Islet of Langerhans (tissue), 1 donor: ENCODE measurements around the gene DLEC1.

Experiments used
- FAIRE-seq: peaks from one replicate; lab custom pipeline; 2011; peaks lifted over from hg19 to GRCh38; lab: Jason Lieb, UNC

The DLEC1 gene

DNA sequence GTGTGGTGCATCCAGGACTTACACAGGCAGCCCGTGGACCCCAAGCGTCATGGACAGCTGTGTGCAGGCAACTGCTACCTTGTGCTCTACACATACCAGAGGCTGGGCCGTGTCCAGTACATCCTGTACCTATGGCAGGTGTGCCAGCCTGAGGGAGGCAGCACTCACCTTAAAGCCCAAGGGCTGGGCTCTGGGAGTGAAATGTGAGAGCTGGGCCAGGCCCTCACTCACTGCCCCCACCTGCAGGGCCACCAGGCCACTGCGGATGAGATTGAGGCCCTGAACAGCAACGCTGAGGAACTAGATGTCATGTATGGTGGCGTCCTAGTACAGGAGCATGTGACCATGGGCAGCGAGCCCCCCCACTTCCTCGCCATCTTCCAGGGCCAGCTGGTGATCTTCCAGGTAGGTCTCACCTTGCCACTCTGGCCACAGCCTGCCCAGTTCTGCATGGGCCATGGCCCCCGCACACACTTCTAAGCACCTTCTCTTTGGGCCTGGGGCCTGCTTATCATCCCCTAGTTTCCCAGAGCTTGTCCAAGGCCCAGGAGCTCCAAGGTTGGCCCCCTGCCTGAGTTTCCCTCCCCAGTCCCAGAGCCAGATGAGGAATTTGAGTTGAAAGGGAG lies 37.4 kb upstream of the DLEC1 start:
- no peak for FAIRE-seq

DNA sequence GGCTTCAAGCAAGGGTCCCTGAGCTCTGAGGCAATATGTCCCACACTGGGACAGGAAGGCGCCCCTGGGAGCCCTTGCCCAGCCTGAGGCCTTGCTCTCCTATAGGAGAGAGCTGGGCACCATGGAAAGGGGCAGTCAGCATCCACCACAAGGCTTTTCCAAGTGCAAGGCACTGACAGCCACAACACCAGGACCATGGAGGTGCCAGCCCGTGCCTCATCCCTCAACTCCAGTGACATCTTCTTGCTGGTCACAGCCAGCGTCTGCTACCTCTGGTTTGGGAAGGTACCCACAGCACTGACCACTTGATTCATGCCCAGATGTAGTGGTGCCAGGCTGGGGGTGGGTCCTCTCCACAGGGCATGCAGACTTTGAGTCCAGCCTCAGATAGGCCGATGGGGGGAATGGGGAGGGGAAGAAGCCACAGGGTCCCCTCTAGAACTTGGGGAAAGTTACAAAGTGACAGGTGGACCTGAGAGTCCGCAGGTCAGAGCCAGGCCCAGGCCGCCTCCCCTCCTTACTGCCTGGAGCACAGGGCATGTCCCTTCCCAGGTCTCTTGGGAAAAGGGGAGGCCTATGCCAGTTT lies 36.6 kb upstream of the DLEC1 start:
- no peak for FAIRE-seq

DNA sequence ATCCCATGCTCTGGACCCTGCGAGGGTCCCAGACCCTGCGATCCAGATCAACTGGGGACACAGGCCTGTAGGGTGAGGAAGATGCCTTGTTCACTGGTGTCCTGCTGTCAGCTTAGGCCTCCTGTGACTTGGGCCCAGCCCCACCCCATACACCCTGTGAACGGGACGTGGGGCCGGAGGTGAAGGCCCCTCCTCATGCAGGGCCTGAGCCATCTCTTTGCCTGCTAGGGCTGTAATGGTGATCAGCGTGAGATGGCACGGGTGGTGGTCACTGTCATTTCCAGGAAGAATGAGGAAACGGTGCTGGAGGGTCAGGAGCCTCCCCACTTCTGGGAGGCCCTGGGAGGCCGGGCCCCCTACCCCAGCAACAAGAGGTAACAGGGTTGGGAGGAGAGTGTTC lies 36.1 kb upstream of the DLEC1 start:
- no peak for FAIRE-seq

DNA sequence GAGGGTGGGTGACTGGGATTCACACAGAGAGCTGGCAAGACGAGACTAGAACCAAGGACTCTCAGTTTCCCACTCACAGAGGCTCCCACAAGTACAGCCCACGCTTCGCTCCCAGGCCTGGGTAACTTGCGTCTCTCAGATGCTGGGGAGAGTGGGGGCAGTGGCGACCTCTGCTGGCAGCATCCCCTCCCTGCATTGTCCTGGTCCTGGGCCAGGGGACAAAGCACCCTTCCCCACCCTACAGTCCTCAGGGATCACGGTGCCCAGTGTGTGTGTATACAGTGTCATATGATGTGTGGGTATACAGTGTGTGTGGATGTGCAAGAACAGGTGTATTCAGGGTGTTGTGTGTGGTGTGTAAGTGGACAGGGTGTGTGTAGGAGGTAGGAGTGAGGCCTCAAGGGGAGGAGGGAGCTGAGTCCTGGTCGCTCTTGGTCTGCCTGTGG lies 35.6 kb upstream of the DLEC1 start:
- FAIRE-seq, result no peak

DNA sequence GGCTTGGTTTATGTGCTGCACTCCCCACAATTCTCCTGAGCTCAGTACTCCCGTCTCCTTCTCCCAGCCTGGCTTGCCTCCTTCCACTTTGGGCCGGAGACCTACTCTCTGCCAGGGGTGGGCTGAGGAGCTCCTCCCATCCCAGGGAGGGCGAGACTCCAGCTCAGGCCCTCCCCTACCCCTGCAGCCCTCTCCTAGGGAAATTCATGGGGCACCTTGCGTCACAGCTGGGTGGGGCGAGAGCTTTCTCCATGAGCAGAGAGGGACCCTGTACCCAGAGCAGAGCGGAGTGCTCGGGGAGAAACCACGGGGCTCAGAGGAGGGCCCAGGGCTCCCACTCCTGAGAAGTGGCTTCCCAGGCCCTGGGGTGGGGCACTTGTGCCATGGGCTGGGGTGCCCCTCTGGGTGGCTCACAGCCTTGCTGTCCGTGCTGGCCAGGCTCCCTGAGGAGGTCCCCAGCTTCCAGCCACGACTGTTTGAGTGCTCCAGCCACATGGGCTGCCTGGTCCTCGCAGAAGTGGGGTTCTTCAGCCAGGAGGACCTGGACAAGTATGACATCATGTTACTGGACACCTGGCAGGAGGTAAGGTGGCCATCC lies 35.1 kb upstream of the DLEC1 start:
- no peak for FAIRE-seq

DNA sequence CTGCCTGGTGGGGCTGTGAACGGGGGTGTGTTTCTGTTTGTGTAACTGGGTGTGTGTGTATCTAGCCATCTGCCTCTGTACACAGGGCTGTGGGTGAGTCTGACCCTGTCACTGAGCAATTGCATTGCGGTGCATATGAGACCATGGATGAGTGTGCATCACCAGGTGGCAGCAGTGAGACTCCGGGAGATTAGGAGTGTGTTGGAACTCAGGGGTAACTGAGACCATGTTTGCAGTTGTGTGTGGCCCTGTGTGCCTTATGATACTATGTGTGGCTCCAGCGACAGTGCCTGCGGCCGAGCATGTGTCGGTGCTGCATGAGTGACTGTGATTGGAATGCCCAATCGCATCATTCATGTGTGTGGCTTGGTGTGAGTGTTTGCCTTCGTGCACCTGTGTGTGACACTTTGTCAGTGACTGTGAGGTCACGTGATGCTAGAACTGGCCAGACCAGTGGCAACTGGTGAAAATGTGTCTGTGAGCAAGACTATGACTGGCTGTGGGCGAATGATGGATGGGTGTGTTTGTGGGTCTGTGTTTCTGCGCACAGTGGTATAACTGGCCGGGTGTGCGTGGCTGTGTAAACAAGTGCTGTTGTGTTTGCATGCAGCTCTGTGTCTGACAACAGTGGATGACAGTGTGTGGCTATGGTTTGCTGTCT lies 34.5 kb upstream of the DLEC1 start:
- no peak for FAIRE-seq

DNA sequence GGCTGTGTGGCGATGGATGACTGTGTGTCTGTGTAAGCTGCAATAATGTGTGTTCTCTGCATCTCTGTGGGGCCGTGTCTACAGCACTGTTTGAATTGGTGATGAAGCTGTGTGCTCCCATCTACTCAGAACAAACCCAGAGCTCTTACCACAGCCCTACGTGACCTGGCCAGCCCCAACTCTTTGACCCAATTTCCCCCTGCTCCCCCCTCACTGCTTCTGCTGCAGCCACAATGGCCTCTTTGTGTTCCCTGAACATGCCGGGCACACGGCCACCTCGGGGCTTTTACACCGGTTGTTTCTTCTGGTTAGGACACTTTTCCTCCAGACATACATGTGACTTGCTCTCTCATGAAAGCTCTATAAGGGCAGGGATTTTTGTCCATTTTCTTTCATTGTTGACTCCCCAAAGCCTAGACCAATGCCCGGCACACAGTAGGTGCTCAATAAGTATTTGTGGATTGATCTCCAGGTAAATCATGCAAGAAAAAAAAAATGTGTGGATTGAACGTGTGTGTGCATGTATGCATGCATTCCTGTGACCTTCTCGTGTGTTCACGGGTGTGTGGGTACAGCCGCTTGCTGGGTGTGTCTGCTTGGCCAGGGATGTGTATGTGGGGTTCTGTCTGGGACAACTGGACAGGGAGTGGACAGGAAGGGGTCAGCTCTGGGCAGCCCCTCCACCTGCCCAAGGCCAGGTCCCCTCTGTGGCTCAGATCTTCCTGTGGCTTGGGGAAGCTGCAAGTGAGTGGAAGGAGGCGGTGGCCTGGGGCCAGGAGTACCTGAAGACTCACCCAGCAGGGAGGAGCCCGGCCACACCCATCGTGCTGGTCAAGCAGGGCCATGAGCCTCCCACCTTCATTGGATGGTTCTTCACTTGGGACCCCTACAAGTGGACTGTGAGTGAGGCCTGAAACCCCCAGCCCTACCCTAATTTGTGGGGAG lies 33.7 kb upstream of the DLEC1 start:
- FAIRE-seq, result no peak

DNA sequence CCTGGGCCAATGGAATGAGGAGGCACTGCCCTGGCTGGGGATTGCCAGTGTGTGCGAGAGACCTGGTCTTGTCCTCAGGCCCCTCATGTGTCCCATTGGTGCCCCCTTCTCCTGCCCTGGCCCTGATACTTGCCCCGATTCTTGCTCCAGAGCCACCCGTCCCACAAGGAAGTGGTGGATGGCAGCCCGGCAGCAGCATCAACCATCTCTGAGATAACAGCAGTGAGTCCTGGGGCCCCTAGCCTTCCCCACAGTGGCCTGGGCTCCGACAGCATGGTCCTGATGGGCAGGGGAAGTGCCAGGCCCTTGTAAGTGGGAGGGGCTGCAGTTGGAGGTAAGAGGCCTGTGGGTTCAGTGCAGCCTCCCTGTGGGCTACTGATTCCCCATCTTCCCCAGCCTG lies 33.0 kb upstream of the DLEC1 start:
- FAIRE-seq, result no peak

DNA sequence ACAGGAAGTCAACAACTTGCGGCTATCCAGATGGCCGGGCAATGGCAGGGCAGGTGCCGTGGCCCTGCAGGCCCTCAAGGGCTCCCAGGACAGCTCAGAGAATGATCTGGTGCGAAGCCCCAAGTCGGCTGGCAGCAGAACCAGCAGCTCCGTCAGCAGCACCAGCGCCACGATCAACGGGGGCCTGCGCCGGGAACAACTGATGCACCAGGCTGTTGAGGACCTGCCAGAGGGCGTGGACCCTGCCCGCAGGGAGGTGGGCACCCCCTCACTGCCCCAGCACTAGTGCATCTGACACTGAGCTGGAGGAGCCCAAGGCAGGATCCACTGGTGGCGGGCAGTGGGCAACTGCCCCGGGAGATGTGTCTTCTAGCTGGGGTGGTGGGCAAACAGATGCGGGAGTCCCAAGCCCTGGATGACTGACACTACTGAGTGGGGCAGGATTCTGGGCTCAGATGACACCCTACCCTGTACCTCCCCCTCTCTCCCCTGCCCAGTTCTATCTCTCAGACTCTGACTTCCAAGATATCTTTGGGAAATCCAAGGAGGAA lies 32.5 kb upstream of the DLEC1 start:
- FAIRE-seq, result no peak

DNA sequence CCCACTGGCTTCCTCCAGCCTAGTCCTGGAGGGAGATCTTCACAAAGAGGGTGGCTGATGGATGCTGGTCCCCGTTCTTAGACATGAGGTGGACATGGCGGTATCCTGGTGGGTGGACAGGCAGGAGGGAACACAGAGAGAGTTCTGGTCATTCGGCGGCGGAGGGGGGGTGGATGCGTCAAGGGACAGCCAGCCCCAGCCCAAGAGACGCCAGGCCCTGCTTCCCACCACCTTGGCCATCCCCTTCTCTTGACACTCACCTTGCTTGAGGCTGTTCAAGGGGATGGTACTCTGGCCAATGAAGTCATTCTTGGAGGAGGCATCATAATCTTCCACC lies 31.3 kb upstream of the DLEC1 start:
- FAIRE-seq, result no peak

DNA sequence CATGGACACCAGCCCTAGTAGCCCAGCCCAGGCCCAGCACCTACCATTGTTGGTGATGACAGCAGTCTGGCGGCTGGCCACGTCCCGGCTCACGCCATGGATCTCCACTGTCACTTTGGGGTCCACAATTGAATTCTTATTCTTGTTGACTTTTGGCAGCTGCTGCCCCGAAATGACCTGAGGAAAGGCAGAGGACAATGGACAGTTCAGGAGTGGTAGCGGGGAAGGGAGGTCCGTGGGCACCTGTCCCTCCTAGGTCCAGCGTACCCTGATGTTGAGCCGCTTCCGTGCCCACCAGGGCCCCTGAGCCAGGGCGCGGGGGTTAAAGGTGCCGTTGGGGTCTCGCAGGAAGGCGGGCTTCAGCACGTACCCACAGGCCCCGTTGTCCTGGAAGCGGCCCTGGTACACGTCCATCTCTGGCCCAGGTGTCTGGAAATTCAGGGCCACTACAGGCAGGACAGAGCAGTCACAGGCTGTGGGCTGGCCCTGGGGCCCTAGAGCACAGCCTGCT lies 30.8 kb upstream of the DLEC1 start:
- FAIRE-seq, result no peak

DNA sequence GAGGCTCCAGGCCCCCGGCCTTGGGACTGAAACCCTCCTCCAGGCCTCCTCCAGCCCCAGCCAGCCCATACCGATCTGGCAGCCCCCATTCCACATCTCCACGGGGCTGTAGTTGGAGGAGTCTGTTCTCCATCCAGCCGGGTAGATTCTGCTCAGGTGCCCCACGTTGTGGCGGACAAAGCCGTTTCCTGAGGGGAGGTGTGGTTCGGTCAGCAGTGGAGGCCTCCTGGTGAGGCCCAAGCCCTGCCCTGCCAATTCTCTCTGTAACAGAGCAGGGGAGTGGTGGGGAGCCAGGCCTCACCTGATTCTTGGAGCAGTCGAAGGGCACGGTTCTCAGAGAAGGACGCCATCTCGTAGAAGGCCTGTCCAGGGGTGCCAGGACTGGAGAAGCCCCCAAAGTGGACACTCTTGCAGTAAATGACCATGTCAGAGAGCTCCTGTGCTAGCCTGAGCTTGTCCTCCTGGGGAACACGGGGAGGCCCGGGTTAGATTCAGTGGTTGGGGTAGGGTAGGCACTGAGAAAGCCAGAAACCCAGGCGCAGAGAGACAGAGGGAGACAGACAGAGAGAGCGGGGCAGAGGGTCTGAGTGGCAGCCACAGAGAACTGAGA lies 29.9 kb upstream of the DLEC1 start:
- no peak for FAIRE-seq

DNA sequence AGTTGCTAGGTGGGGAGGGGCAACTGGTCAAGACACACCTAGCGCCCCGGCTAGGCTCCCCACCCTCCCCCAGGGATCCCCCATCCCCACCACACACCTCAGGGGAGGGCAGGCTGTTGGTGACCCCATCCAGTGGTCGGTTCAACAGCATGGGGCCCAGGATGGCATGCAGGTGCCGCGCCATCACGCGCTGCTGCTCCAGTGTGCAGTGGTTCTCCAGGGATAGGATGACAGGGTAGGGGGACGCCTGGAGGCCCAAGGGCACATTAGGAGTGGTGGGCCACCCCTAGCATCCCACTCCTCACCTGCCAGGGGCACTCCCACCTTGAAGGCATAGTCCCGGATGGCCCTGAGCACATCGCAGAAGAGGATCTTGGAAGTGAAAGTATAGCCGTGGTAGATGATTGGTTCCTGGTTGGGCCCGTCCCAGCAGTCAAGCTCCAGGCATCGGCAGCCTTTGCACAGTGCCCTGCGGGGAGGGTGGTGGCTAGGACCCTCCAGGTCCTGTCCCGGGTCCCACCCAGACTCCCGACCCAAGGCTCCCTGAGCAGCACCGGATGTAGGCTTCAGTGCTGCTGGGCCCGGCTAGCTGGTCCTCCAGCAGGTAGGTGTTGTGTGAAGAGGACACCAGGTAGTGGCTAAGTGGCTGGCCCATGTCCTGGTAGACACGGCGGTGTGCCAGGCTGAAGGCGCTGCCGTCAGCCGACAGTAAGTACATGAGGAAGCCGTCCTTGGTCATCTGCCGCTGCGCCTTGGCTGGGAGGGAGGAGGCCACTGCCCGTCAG lies 29.0 kb upstream of the DLEC1 start:
- FAIRE-seq, result no peak

DNA sequence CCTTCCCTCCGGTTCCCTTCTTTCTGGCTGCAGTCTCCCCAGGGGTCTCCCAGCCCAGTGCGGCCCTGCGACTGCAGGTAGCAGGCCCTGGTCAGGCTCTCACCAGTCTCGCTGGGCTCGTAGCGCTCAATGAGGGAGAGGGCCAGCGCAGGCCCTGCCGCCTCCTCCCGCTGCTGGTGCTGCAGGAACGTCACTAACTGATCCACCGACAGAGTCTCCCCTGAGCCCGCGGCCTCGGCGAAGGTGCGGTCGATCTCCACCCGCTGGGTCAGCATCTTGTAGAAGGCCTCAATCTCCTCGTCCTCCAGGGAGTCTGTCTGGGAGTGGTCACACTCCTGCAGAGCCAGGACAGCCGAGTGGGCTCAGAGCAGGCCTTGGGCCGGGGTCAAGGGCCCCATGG lies 27.9 kb upstream of the DLEC1 start:
- no peak for FAIRE-seq

DNA sequence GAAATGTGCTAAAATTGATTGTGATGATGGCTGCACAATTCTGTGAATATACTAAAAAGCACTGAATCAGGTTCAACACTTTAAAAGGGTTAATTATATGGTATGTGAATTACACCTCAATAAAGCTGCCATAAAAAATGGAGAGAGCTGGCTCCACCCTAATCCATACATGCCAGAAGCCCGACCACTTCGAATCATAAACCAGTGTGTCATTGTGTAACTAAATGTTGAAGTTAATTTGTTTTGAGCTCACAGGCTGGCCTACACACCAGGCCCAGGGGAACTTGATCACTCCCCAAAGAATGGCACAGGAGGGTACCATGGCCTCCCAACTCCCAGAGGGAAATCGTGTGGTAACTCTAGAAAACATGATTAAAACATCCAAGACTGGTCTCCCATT lies 23.5 kb upstream of the DLEC1 start:
- no peak for FAIRE-seq

DNA sequence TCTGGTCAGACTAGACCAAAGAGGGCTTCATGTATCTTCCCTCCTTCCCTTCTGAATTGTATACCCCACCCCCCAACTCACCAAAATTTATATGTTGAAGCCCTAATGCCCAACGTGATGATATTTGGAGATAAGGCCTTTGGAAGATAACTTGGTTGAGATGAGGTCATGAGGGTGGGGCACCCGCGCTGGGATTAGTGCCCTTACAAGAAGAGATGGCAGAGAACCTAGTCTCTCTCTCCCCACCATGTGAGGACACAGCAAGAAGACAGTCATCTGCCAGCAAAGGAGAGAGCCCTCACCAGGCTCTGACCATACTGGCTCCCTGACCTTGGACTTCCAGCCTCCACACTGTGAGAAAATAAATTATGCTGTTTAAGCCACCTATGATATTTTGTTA lies 23.0 kb upstream of the DLEC1 start:
- no peak for FAIRE-seq

DNA sequence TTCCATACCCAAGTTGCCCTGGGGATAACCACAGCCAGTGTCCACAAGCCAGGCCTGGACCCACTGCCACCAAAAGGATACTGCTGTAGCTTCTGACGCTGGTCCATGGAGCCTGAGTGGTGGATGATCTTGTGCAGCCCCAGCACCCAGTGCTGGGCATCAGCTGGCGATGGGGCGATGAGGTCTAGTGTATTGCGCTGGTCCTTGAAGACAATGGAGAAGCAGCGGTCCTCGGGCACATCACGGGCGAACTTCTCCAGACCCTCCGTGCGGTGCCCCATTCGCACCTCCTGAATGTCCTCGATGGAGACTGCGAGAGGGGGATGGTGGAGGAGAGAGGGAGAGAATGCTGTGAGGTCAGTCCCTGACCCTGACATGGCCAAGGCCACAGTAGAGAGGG lies 22.6 kb upstream of the DLEC1 start:
- no peak for FAIRE-seq

DNA sequence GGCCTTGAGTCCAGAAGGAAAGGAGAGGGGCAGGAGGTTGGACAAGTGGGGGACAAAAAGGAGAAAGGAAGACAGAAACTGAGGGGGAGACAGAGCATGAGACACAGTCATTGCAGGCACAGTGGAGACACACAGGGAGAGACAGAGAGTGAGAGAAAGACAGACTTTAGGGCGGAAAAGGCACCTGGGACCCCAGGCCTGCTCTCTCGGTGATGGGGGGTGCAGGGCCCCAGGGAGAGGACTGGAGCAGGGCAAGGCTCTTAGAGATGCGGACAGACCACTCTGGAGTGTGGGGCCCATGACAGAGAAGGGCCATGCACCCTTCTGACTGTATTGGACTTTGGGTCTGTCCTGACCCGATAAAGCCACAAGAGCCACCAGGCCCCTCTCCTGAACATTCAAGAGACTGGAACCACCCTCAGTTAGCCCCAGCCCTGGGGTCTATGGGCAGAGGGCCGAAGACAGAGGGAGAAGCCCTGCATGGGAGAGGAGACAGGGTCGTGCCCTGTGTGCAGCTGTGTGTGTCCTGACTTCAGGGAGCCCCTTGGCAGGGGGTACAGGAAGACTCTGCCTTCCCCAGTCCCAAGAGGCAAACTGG lies 22.1 kb upstream of the DLEC1 start:
- FAIRE-seq, result no peak

DNA sequence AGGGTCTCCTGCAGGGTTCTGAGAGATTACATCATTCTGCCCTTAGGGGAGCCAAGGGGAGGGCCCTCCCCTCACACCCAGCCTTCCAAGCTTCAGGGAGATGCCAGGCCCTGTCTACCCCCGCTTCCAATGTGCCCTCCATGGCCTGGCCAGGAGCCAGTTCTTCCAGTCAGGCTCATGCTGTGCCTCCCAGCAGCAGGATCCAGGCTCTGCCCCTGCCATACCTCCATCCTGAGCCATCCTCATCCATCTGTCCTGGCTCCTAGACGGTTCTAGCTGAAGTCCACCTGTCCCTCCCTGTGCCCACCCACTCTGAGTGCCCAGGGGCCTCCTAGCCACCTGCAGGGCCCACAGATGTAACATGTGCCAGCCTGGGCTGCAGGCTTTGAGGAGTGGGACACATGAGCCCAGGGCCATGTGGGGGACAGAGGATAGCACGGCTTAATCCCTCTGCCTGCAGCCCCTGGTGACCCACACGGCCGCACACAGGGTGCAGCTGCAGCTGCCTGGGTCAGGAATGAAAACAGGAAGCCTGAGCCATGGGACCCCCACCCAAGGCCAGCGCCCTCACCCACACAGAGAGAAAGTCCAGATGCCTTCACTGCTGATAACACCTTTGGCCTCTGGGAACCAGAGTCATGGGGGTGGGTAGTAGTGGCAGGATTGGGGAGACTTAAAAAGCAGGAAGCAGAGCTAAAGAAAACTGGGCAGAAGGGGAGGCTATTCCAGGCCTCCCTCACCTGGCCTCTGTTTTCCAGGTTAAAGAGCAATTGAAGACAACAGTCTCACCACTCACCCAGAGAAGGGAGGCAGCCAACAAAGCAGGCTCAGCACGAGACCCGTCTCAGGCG lies 21.3 kb upstream of the DLEC1 start:
- FAIRE-seq, result no peak
